Urinary bladder (tissue), 4 donors: ENCODE results near the gene TELO2. TPM values are rescaled to one million over a fixed set of nuclear protein-coding genes. Genes with fewer than 3 reads are reported as not detected.

Experiments used
- DNase-seq: peaks from one replicate; pipeline ENCODE4 v3.0.0-alpha.2; 2015; ENCODE audit errors: extremely low spot score
- H3K27ac ChIP-seq: one replicate; pipeline ENCODE4 v1.5.1; 2013; ENCODE audit warnings: low read depth, mild to moderate bottlenecking, moderate library complexity
- H3K36me3 ChIP-seq: one replicate; pipeline ENCODE4 v1.6.1; 2013; ENCODE audit warnings: mild to moderate bottlenecking, moderate library complexity; ENCODE audit not compliant: insufficient read depth
- H3K4me1 ChIP-seq: one replicate; pipeline ENCODE4 v1.6.1; 2013; ENCODE audit warnings: mild to moderate bottlenecking, moderate library complexity; ENCODE audit not compliant: insufficient read depth
- H3K4me3 ChIP-seq: one replicate; pipeline ENCODE4 v1.5.1; 2013; ENCODE audit warnings: low read depth, low read length
- whole genome bisulfite sequencing: extraction: QIAGEN DNeasy Blood & Tissue Kit; methylation state at CpG from one replicate; pipeline ENCODE4 v1.1.7; 2013; 5-methylcytosine and 5-hydroxymethylcytosine counted together
- polyA plus RNA-seq: library from polyadenylated mRNA; stranded (reverse); fragments of 200-250 nt; gene quantifications from one replicate; pipeline ENCODE4 v1.2.3, GENCODE V29; 2013
- total RNA-seq: library from RNA; depleted of rRNA; stranded (reverse); fragments of >200 nt; gene quantifications from one replicate; pipeline ENCODE4 v1.2.3, GENCODE V29; 2014
- donor health status: healthy with polysubstance abuse.
- donor health status: healthy.

Gene TELO2
- total and polyA plus RNA-seq, 2 donors = 10.6 to 39.7 TPM

DNA sequence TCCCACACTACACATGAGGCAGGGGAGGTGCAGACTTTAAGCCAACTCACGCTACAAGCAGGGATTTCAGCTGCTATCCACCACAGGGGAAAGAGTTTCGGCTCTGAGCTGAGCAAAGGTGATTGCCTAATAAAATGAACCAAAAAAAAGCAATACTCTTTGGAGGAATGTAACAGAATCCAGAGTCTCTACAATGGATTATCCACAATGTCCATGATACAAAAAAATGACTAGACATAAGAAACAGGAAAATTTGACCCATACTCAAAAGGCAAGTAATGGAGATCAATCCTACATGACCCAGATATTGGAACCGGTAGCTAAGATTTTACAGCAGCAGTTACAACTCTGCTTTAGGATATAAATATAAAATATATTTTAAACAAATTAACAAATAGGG, 21.3 kb downstream of the TELO2 start:
- DNase-seq = no peak
- Histone ChIP-seq H3K4me3 (no peak overlapping the region), H3K36me3 (no peaks in the 10 kb centered on the region), H3K4me1 (no peaks in the 10 kb centered on the region), H3K27ac (no peak overlapping the region)
- 99% methylated on average over 3 of the region's 3 CpGs for WGBS

DNA sequence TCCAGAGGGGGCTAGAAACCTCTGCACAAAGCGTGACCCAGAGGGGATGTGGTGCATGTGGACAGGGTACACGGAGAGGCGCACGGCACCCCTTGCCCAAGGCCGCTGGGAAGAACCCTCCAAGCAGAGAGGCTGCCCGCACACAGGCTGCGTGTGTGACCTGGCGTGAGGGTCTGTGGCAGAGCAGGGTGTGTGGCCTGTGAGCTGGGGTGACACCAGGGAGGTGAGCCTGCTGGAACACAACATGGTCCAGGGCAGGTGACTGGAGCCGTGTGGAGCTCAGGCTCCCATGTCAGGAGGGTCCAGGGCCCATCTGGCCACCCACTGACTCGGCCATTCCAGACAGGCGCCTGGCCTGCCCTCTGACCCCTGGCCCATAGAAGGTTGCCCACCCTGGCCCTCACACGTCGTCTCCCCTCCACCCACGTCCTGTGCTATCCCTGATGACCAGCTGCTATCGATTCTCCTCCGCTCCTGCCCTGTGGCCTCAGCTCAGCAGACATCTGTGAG, 25.5 kb downstream of the TELO2 start:
- Histone ChIP-seq H3K27ac (no peak overlapping the region), H3K36me3 (no peaks in the 10 kb centered on the region), H3K4me3 (no peak overlapping the region), H3K4me1 (no peaks in the 10 kb centered on the region)
- no peak for DNase-seq
- 92% methylated on average over 16 of the region's 16 CpGs for WGBS

DNA sequence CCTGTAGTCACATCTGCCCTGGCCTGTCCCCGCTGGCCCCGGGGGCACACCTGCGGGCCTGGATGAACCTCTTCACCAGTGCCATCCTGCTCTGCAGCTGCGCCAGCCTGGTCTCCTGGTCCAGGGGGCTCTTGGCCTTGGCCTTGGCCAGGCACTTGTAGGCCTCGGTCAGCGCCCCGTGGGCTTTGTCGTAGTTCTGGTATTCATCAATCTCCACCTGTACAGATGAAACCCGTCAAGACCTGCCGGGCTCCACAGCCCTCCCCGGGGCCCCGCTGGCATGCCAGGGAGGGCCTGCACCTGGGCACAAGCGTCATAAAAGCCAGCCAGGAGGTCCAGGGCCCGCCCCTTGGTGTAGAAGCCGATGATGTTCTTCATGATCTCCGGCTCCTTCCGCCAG, 26.7 kb downstream of the TELO2 start:
- WGBS = 93% methylated on average over 17 of the region's 17 CpGs
- no peak for DNase-seq
- Histone ChIP-seq H3K4me3 (no peak overlapping the region), H3K36me3 (no peaks in the 10 kb centered on the region), H3K27ac (no peak overlapping the region), H3K4me1 (no peaks in the 10 kb centered on the region)

DNA sequence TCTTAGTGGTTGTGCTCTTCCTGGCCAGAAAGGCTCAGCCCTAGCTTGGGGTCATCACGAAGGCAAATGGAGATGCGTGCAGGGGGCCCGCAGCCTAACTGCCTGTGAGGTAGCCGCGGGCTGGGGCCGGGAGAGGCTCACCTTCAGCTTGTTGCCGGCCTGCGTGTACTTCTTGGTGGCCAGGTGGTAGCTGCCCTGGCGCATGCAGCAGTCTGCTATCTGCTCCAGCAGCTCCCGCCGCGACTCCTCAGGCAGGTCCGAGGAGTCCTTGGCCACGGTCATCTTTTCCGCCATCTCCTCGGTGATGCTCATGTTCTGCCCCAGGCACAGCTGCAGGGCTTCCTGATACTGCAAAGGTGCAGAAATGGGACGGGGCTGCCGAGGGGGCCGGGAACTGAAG, 27.3 kb downstream of the TELO2 start:
- WGBS = 94% methylated on average over 19 of the region's 19 CpGs
- H3K36me3 ChIP-seq = no peaks in the 10 kb centered on the region
- H3K4me3 ChIP-seq = no peak overlapping the region
- H3K27ac ChIP-seq = no peak overlapping the region
- no peak for DNase-seq
- H3K4me1 ChIP-seq = no peaks in the 10 kb centered on the region

DNA sequence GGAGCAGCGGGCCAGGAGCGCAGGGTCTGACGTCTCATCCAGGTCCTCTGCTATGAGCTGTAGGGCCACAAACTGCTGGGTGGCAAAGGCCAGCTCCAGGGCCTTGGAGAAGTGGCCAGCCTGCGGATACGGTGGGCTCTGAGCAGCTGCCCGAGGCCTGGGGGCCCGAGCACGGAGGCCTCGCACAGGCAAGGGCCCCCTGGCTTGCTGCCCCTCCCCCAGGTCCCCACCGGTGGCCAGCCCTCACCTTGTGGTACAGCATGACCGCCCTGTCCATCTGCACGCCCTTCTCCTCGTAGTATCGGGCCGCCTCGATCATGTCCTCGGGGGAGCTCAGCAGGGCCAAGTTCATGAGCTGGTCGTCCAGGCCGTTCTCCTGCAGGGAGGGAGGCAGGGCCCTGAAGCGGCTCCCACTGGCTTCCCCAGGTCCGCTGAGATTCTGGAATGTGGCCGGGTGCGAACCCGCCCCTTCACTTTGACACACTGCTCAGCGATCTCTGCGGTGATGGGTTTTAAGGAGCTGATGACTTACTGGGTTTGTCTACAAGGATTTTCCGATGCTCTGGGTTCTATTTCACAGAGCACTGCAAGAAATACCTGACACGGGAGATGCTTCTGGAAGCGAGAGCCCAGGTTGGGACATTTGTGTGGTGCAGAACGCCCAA, 30.6 kb downstream of the TELO2 start:
- no peak overlapping the region for H3K27ac ChIP-seq
- 87% methylated on average over 30 of the region's 30 CpGs for WGBS

DNA sequence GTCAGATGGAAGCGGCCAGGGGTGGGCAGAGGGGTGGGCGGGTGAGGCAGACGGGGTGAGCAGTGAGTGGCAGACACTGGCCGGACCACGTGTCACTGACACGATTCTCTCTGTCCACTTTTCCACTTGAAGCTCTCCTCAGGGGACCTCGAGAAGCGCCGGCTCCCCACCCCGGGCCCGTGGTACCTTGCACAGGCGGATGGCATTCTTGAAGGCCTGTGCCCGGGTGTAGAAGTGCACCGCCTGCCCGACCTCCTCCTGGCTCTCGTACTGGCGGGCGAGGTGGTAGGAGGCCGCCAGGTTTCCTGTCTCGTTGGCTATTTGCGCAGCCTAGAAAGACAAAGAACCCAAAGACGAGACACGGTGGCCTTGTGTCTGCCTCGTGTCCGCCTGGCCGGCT, 31.2 kb downstream of the TELO2 start:
- H3K4me3 ChIP-seq = no peak overlapping the region
- H3K4me1 ChIP-seq = no peaks in the 10 kb centered on the region
- WGBS = 93% methylated on average over 26 of the region's 26 CpGs
- no peak for DNase-seq
- H3K36me3 ChIP-seq = no peaks in the 10 kb centered on the region
- H3K27ac ChIP-seq = no peak overlapping the region

More for the DNA sequence above, 30.6 kb downstream of the TELO2 start:
- no peak for DNase-seq
- H3K36me3 ChIP-seq = no peaks in the 10 kb centered on the region
- H3K4me1 ChIP-seq = no peaks in the 10 kb centered on the region
- no peak overlapping the region for H3K4me3 ChIP-seq

DNA sequence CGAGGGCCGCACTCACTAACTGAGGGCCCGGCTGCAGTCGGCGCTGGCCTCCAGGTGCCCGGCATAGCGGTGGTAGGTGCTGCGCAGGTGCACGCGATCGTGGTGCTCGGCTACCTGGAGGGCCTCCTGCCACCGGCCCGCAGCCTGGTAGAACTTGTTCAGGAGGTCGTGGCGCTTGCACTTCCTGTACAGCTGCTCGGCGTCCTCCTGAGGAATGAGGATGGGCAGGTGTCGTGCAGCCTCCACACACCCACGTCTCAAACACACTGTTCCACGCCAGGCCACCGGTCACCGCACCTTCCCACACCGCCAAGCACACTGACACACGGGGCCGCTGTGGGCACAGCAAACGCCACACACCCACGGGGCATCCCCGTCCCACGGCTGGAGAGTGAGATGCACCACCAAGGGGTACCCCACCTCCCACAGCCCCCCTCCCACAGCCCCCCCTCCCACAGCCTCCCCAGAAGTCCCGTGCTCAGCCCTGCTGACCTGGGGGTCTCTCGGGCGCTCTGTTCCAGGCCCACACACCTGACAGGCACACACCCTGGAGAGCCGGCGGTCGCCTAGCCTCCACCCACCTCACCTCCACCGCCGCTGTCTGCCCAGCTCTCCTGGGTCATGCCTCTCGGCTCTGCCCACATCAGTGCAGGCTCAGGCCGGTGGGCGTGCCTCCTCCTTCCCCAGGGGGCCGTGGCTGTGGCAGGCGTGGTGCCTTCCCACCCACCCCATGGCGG, 32.9 kb downstream of the TELO2 start:
- H3K36me3 ChIP-seq = no peaks in the 10 kb centered on the region
- WGBS = 89% methylated on average over 44 of the region's 44 CpGs
- peaks cover 3% of the 10 kb centered on the region for H3K4me1 ChIP-seq
- no peak overlapping the region for H3K4me3 ChIP-seq
- no peak for DNase-seq
- peak overlapping the region; percentile 57 for H3K27ac ChIP-seq

DNA sequence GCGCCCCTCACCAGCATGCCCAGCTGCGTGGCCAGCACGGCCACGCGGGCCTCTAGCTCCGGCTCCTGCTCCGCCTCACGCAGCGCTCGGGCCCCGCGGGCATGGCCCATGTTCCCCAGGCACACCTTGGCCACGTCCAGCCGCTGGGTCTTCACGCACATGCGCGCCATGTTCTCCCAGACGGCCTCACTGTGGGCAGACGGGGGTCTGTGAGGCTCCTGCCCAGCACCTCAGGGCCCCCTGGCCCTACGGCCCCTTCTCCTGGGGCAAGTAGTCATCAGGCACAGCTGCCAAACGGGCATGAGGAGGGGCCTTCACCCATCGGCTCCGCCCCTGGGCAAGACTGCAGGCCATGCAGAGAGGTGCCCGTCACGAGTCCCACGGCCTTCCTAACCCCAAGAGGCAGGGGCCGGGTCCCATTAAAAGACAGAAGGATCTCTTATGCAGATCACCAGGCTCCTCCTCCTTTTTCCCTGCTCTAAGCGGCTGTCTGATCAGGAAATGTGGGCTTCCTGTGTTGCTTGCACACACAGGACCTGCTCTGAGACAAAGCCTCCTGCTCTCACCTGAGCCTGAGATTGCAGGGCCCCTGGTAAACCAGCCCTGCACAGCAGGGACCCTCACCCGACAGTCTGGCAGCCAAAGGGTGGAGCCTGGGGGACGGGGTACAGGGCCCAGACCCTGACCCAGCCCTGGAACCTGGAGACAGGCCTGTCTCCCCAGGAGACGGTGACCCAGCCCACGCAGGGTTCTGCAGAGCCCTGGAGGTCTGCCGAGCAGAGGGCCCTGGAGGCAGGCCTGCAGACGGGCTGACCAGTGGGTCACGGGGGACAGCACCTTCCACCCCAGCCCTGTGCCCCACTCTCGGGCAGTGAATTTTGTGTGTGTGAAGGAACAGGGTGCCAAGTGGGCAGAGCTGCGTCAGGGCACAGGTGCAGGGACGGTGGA, 33.7 kb downstream of the TELO2 start:
- peak overlapping the region; percentile 57 for H3K27ac ChIP-seq
- no peak for DNase-seq
- H3K36me3 ChIP-seq = no peaks in the 10 kb centered on the region
- no peak overlapping the region for H3K4me3 ChIP-seq
- WGBS = 85% methylated on average over 38 of the region's 38 CpGs
- peaks cover 3% of the 10 kb centered on the region for H3K4me1 ChIP-seq

DNA sequence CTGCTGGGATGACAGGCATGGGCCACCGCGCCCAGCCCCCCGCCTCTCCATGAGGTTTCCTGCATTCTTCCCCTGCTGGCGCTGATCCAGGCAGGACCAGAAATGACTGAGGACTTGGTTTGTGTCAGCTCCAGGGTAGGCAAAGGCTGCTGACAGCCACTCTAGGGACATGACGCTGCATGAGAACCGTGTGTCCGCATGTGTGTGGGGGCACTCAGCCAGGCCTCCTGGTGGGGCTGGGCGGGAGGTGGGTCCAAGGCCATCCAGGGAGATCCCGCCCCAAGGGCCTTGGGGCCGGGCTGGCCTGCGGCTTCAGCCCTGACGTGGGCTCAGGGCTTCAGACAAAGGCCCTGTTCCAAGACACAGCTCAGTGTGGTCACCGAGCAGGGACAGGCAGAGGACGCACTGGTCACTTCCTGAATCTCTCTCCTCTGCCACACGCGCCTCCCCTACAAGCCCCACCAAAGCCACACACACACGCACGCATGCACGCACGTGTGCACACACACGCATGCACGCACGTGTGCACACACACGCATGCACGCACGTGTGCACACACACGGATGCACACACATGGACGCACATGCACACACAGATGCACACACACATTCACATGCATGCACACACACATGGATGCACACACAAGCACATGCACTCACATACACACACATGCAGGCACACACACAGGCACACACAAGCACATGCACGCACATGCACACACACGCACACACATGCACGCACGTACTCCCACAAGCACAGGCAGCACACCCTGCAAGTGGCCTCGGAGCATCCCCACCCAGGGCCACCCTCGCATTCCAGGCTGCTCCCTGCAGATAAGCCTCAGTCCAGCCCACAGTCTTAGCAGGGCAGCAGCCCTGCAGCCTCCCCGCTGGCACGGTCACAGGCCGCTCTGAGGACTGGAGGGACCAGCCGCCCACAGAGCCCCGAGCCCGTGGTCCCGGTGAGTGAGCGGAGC, 35.0 kb downstream of the TELO2 start:
- DNase-seq = no peak
- H3K27ac ChIP-seq = peak overlapping the region; percentile 48
- WGBS = 64% methylated on average over 42 of the region's 42 CpGs
- no peaks in the 10 kb centered on the region for H3K36me3 ChIP-seq
- H3K4me3 ChIP-seq = no peak overlapping the region
- H3K4me1 ChIP-seq = peaks cover 3% of the 10 kb centered on the region

DNA sequence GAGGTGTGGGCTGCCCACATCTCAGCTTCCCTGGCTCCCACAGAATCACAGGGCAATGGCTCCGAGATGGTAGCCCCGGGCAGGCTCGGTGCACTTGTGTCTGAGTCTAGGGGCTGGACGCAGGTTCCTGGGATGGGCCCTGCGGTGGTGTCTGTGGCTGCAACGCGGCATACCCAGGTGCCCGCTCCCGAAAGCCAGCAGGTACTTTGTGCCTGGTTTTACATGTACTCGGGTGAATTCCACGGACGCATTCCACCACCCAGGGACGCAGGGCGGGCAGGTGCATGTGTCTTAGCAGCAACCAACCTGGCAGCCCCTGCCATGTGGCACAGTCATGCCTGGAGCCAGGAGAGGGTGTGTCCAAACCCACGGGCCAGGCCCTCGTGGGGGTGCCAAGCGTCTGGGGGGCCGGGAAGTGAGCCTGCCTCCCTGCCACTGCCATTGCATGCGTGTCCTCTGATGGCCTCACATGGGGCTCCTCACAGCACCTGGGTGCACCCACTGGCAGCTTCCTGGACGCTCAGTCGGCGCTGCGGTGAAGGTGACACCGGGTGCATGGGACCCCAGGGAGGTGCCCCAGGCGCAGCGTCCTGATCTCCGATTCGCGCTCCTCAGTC, 35.9 kb downstream of the TELO2 start:
- peak overlapping the region; percentile 24 for H3K27ac ChIP-seq
- DNase-seq = no peak
- 91% methylated on average over 29 of the region's 29 CpGs for WGBS
- no peaks in the 10 kb centered on the region for H3K36me3 ChIP-seq
- H3K4me3 ChIP-seq = no peak overlapping the region
- peaks cover 3% of the 10 kb centered on the region for H3K4me1 ChIP-seq

DNA sequence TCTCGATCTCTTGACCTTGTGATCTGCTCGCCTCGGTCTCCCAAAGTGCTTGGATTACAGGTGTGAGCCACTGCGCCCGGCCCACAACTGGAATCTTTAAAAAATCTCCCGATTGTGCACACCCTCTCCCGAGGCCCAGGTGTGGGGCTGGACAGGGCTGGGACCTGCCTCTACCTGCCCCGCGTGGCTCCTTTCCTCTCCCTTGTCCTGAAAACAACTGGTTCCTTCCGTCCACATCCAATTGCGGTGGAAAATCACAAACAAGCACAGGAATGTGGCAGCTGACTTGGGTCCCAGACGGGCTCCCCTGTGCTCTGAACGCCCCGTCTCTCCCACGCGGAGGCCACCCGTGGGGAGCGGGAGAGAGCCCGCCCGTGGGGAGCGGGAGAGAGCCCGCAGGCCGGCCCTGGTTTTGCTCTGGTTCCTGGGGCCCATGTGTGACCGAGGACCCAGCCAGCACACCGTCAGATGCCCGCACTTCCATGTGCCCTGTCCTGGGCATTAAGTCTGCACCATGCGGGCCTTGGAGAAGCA, 37.3 kb downstream of the TELO2 start:
- Histone ChIP-seq H3K4me1 (peaks cover 3% of the 10 kb centered on the region), H3K4me3 (no peak overlapping the region)

More for the DNA sequence above, 37.3 kb downstream of the TELO2 start:
- WGBS = 81% methylated on average over 27 of the region's 27 CpGs
- peak overlapping the region; percentile 95 for H3K27ac ChIP-seq
- H3K36me3 ChIP-seq = no peaks in the 10 kb centered on the region
- no peak for DNase-seq
